Kidney epithelial cell (primary cell): Measurements from ENCODE around the gene CPLANE2. TPM values are rescaled to one million over a fixed set of nuclear protein-coding genes. Genes with fewer than 3 reads are reported as not detected.

Source experiments
- DNase-seq: peaks from one replicate; pipeline ENCODE4 v3.0.0-alpha.2; 2010; ENCODE audit warnings: low read depth
- H3K27me3 ChIP-seq: 2 replicates; pipeline ENCODE4 v1.6.0; 2011; ENCODE audit warnings: low read length; ENCODE audit not compliant: control insufficient read depth, insufficient read depth
- H3K36me3 ChIP-seq: 2 replicates; pipeline ENCODE4 v1.5.1; 2011; ENCODE audit warnings: low read length; ENCODE audit not compliant: control insufficient read depth, insufficient read depth
- H3K4me3 ChIP-seq: 2 replicates; pipeline ENCODE4 v1.5.1; 2011; ENCODE audit warnings: low read depth, mild to moderate bottlenecking, control low read depth, low read length
- total RNA-seq: library from RNA; depleted of rRNA; stranded (reverse); fragments of >200 nt; gene quantifications from 2 replicates; pipeline ENCODE4 v1.2.3, GENCODE V29; 2015
- TF ChIP-seq, protein P1 (sequence below): IDR thresholded peaks from 2 replicates; pipeline ENCODE4 v1.5.1; 2011; ENCODE audit warnings: mild to moderate bottlenecking, moderate library complexity, low read length, control low read depth, inconsistent platforms; ENCODE audit not compliant: insufficient read depth, poor library complexity, severe bottlenecking

Gene CPLANE2
- total RNA-seq, 1 donor from 2014 or later, result 3.5 TPM

DNA sequence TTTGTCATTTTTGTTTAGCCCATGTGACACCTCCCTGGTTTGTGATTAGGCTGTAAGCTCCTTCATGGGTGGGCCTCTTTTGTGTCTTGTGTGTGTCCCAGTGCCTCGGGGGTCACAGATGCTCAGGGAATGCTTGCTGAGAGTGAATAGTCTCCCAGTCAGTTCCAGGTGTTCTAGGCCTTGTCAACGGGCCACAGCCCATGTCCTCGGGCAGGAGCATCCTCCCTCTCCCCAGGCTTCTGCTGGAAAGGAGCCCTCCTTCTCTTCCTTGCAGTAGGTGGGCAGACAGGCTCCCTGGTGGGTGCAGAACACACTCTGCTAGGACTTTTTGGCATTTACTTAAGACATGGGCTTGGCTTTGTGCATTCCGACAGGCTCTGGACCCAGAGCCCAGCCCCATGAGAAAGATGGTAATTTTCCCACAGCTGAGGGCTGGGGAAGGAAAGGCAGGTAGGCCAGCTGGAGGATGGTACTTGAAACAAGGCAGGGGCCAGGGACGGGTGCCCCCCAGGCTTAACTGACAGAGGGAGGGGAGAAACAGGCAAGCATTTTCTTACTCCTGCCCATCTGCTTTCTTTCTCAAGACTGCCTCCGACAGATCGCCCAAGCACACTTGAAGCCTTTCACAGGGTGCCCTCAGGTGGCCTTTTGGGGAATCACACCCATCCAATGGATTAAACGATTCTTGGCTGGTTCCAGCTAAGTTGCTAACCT is 7.1 kb upstream of the CPLANE2 start:
- H3K4me3 ChIP-seq, result no peak overlapping the region
- DNase-seq, result peak; percentile 32
- no peaks in the 10 kb centered on the region for H3K27me3 ChIP-seq
- TF ChIP-seq, protein P1, sequence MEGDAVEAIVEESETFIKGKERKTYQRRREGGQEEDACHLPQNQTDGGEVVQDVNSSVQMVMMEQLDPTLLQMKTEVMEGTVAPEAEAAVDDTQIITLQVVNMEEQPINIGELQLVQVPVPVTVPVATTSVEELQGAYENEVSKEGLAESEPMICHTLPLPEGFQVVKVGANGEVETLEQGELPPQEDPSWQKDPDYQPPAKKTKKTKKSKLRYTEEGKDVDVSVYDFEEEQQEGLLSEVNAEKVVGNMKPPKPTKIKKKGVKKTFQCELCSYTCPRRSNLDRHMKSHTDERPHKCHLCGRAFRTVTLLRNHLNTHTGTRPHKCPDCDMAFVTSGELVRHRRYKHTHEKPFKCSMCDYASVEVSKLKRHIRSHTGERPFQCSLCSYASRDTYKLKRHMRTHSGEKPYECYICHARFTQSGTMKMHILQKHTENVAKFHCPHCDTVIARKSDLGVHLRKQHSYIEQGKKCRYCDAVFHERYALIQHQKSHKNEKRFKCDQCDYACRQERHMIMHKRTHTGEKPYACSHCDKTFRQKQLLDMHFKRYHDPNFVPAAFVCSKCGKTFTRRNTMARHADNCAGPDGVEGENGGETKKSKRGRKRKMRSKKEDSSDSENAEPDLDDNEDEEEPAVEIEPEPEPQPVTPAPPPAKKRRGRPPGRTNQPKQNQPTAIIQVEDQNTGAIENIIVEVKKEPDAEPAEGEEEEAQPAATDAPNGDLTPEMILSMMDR, result peak; percentile 82
- H3K36me3 ChIP-seq, result peaks cover 2% of the 10 kb centered on the region

GRCh38 chr1:16243215-16243610 is 6.2 kb upstream of the CPLANE2 start:
- H3K36me3 ChIP-seq, result peaks cover 2% of the 10 kb centered on the region

GRCh38 chr1:16242556-16243214 is 5.7 kb upstream of the CPLANE2 start:
- TF ChIP-seq, protein P1, result no peak
- H3K36me3 ChIP-seq, result peaks cover 2% of the 10 kb centered on the region
- no peak overlapping the region for H3K4me3 ChIP-seq
- no peaks in the 10 kb centered on the region for H3K27me3 ChIP-seq
- DNase-seq, result no peak

More at GRCh38 chr1:16243215-16243610, 6.2 kb upstream of the CPLANE2 start:
- TF ChIP-seq, protein P1, result no peak
- DNase-seq, result no peak
- Histone ChIP-seq H3K27me3 (no peaks in the 10 kb centered on the region), H3K4me3 (no peak overlapping the region)

DNA sequence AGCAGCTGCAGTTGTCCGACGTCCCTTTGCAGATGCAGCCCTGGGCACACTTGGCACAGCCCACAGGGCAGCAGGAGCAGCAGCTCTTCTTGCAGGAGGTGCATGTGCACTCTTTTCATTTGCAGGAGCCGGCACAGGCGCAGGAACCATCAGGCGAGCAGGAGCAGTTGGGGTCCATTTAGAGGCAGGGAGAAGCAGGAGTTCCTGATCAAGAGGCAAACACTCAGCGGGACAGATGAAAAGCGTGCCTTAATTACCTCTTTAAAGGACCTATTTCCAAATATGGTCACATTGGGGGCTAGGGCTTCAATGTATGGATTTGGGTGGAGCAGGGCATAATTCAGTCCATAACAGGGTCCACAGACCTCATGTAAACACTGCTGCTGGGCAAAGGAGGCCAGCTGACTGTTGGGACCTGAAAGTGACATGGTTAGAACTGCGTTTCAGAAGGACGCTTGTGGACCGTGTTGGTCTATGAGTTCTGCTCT is 4.3 kb upstream of the CPLANE2 start:
- TF ChIP-seq, protein P1, result no peak
- no peaks in the 10 kb centered on the region for H3K27me3 ChIP-seq
- H3K36me3 ChIP-seq, result no peaks in the 10 kb centered on the region
- DNase-seq, result no peak
- H3K4me3 ChIP-seq, result no peak overlapping the region

- no peaks in the 10 kb centered on the region for H3K36me3 ChIP-seq
- no peak for DNase-seq
- H3K27me3 ChIP-seq, result no peaks in the 10 kb centered on the region
- no peak overlapping the region for H3K4me3 ChIP-seq
- TF ChIP-seq, protein P1, result no peak
Measured at GRCh38 chr1:16239972-16240491, 3.0 kb upstream of the CPLANE2 start.
